HG03103 (cell line): ENCODE results near the gene CSNK2A2.

Experiments
- ATAC-seq: cut with Tn5 transposase; IDR thresholded peaks from one replicate; pipeline ENCODE4 v1.9.1; 2021; ENCODE audit warnings: low read depth; ENCODE audit not compliant: unreplicated experiment

Gene CSNK2A2

GRCh38 chr16:58200004-58200797 lies 2.3 kb upstream of the CSNK2A2 start:
- ATAC-seq, result no peak

DNA sequence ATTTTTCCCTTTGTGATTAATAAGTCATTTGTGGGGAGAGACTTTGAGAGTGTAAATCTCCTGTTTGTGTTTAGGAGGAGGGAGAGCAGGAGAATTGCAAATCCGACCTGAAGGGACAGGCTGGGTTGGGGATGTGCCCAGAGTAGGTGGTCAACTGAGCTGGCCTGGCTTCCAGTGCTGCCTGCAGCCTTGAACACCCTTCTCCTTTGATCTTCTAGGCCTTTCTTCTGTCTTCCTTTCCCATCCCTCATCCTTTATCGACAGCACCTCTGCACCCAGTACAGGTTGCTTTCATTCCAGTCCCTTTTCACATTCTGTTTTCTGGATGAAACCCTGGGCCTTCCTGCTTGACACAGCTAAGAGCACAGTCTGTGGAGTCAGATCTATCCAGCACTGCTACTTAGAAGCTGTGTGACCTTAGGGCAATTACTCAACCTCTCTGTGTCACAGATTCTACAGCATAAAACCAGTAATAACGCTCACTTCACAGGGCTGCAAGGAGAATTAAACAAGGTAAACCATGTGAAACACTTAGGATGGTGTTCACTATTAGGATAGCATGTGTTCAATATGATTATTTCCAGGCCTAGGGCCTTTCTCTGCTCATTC lies 1.0 kb upstream of the CSNK2A2 start:
- no peak for ATAC-seq

DNA sequence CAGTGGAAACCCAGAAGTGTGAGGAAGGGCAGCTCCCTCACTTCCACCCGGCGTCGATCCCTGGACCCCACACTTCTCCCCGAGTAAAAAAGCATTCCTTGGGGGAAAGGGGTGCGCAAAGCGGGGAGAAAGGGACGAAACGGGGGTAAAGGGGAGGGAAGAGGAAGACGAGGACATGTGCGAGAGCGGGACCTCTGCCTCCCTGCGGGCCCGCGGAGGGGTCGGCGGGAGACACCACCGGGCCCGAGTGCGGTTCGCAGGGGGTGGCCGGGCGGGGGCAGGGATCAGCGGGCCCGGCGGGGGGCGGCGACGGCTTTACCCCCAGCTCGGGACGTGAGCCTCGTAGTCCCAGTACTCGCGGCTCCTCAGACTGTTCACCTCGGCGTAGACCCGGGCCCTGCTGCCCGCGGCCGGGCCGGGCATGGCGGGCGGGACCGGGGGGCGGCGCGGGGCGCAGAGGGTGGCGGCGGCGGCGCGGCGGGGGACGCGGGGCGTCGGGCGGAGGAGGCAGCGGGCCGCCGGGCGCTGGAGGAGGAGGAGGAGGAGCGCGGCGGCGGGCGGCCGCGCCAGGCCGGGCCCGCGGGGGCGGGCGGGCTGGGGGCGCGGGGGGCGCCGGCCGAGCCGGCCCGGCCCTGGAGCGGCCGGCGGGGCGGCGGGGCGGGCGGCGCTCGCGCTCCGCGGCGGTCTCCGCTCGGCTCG lies 443 bp downstream of the CSNK2A2 start:
- ATAC-seq, result peak; percentile 13

DNA sequence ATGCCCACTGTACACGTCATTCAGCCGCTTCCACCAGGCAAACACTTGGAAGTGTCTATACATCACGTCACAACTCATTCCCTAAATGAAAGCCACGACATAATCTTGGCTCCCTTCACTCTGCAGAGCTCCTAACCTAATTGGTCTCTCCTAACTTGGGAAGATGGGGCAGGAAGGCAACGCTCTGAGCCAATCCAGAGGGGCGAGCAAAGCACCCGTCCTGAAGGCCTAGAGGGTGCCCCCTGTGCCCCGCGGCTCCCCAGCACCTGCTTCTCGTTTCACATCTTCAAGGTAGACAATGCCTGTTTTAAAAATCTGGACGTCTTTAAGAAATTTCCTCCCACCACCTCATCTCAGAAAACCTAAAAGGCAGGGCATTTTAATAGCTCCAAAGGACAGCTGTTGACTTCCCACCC lies 1.0 kb downstream of the CSNK2A2 start:
- ATAC-seq, result no peak

- no peak for ATAC-seq
Measured at GRCh38 chr16:58195771-58196170, 2.1 kb downstream of the CSNK2A2 start.

- ATAC-seq, result no peak
Measured at GRCh38 chr16:58195344-58195743, 2.6 kb downstream of the CSNK2A2 start.

DNA sequence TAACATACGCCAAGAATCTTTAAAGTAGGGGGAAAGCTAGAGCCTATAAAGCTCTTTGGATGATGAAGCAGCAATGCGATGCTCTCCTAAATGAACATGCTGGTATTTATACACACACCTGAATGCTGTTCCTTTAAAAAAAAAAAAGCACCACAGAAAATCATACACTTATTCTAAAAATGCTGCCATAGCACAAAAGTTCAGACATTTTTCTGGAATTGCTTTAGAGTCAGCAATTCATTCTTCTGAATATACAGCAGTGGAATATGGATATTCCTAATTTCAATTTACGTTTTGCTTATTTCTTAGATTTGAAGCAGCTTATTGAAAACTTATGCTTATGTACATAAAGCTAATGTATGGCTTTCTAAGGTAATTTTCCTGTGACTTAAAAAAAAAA lies 3.1 kb downstream of the CSNK2A2 start:
- ATAC-seq, result no peak

- no peak for ATAC-seq
Measured at GRCh38 chr16:58187665-58188421, 10.1 kb downstream of the CSNK2A2 start.

- ATAC-seq, result no peak
Measured at GRCh38 chr16:58187092-58187491, 10.8 kb downstream of the CSNK2A2 start.

- no peak for ATAC-seq
Measured at GRCh38 chr16:58186176-58186944, 11.5 kb downstream of the CSNK2A2 start.

DNA sequence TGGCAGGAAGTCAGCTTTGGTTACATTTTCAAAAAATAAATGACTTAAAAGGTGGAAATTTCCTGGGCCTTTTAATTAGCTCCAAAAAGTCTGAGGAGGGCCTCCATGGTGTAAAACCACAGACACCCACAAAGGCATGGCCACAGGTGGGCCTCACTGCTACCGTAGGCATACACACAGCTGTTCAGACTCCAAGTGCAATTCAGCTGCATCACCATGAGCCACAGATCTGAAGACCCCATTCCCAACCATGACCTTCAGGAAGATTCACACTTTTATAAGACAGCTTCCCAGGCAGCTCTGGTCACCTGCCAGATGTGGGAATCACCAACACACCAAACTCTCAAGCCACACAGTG lies 20.6 kb downstream of the CSNK2A2 start:
- no peak for ATAC-seq

DNA sequence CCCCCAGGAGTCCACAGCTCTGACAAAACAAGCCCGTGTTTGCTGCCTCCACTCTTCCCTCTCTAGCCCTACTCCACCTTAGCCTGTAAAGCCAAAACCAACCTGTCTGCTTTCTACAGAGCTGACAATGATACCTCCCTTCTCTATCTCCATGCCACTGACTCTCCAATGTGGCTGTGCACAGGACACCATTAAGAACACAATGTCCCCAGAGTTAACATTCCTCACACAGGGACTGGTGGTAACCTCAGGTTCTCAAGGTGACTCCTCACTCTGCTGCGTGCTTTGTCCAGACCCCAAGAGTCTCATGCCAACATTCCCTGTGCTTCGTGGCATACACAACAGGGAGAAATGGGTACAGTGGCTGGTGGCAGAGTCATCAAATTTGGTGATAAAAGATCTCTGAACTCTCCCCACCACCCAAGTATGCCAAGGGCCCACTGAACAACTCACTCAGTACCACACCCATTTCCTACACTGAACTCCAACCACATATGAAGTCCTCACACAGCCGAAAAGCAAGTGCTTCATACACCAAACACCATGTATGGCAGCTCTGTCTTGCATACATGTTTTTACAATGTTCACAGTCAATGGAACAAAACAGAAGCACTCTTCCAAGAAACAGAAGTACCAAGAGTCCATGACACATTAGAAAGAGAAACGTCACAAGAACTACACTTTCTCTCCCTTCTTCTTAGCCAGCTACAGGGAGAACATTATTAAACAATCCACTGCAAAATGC lies 21.1 kb downstream of the CSNK2A2 start:
- no peak for ATAC-seq

DNA sequence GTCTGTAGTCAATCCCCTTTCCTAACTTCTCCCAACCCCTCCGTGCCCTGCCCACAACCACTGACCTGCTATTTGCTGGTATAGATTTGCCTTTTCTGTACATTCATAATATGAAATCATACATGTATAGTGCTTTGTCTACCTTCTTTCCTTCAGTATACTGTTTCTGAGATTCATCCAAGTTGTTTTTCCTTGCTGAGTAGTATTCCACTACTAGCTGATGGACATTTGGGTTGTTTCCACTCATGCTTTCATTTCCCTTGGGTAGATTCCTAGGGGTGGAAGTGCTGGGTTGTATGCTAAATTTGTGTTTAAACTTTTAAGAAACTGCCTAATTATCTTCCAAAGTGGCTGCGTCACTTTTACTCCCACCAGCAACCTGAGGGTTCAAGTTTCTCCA lies 27.7 kb downstream of the CSNK2A2 start:
- ATAC-seq, result no peak

- ATAC-seq, result no peak
Measured at GRCh38 chr16:58160855-58161254, 37.1 kb downstream of the CSNK2A2 start.

- no peak for ATAC-seq
Measured at GRCh38 chr16:58158725-58159124, 39.2 kb downstream of the CSNK2A2 start.

GRCh38 chr16:58157951-58158540 lies 39.9 kb downstream of the CSNK2A2 start:
- no peak for ATAC-seq

DNA sequence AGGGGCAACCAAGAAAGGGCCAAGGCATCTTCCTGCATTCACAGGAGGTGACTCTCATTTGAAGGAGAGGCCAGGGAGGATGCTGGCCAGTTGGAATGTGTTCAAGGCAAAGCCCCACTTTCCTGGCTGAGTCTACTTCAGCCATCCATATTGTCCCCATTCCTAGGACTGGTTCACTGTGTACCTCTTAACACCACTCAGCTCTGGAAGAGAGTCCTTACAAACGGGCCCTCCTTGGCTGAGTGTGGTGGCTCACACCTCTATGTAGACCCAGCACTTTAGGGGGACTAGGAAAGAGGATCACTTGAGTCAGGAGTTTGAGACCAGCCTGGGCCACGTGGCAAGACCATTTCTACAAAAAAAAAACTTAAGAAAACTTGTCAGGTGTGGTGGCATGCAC lies 40.7 kb downstream of the CSNK2A2 start:
- no peak for ATAC-seq

DNA sequence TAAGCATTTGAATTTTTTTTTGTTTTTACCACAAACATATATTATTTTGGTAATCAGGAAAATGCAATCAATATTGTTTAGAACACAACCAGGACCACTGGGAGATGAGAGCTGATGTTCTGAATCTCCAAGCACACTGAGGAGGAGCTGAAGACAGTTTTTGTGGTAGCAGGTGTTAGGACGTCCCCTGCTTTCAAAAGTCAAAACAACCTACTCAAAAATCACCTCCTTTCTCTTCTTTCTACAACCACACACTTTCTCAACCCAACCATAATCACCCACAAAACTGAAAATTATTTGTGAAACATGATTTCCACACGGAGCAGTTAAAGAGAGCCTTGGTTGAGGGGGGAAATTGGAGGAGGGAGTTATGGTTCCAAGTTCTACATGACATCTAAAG lies 42.1 kb downstream of the CSNK2A2 start:
- ATAC-seq, result no peak

- ATAC-seq, result no peak
Measured at GRCh38 chr16:58154345-58154744, 43.6 kb downstream of the CSNK2A2 start.
